Ishikawa (cell line): ENCODE measurements around the gene RELCH.

Experiments
- CEBPB ChIP-seq: IDR thresholded peaks from 2 replicates; pipeline ENCODE4 v1.6.1; 2012
- CREB1 ChIP-seq: IDR thresholded peaks from 2 replicates; pipeline ENCODE4 v1.6.1; 2012; ENCODE audit warnings: low read depth
- EGR1 ChIP-seq: IDR thresholded peaks from 2 replicates; pipeline ENCODE4 v1.6.1; 2012
- EP300 ChIP-seq: IDR thresholded peaks from 2 replicates; pipeline ENCODE4 v1.6.1; 2012; ENCODE audit warnings: borderline replicate concordance
- FOXM1 ChIP-seq: IDR thresholded peaks from 2 replicates; pipeline ENCODE4 v1.6.1; 2012; ENCODE audit warnings: low read depth, borderline replicate concordance
- MAX ChIP-seq: IDR thresholded peaks from 2 replicates; pipeline ENCODE4 v1.6.1; 2012
- NFIC ChIP-seq: IDR thresholded peaks from 2 replicates; pipeline ENCODE4 v1.6.1; 2012
- RAD21 ChIP-seq: IDR thresholded peaks from 2 replicates; pipeline ENCODE4 v1.6.1; 2012; ENCODE audit warnings: low read depth
- TAF1 ChIP-seq: IDR thresholded peaks from 2 replicates; pipeline ENCODE4 v1.6.1; 2012; ENCODE audit warnings: low read depth, mild to moderate bottlenecking
- TCF12 ChIP-seq: IDR thresholded peaks from 2 replicates; pipeline ENCODE4 v1.6.1; 2012; ENCODE audit warnings: low read depth
- TEAD4 ChIP-seq: IDR thresholded peaks from 2 replicates; pipeline ENCODE4 v1.6.1; 2012
- YY1 ChIP-seq: IDR thresholded peaks from 2 replicates; pipeline ENCODE4 v1.6.1; 2012; ENCODE audit warnings: low read depth
- ZBTB7A ChIP-seq: IDR thresholded peaks from 2 replicates; pipeline ENCODE4 v1.6.1; 2012; ENCODE audit warnings: low read depth
- TF ChIP-seq, protein P1 (sequence below): IDR thresholded peaks from 2 replicates; pipeline ENCODE4 v1.6.1; 2012
- TF ChIP-seq, protein P2 (sequence below): IDR thresholded peaks from 2 replicates; pipeline ENCODE4 v1.6.1; 2012; ENCODE audit warnings: low read depth, mild to moderate bottlenecking

RELCH gene

GRCh38 chr18:62338446-62339105, 151.5 kb downstream of the RELCH start:
- no peak for TF ChIP-seq TEAD4
- TF ChIP-seq FOXM1: no peak
- no peak for TF ChIP-seq ZBTB7A
- no peak for TF ChIP-seq EP300
- TF ChIP-seq, protein P1, sequence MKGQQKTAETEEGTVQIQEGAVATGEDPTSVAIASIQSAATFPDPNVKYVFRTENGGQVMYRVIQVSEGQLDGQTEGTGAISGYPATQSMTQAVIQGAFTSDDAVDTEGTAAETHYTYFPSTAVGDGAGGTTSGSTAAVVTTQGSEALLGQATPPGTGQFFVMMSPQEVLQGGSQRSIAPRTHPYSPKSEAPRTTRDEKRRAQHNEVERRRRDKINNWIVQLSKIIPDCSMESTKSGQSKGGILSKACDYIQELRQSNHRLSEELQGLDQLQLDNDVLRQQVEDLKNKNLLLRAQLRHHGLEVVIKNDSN: no peak
- TF ChIP-seq RAD21: no peak
- TF ChIP-seq MAX: no peak
- no peak for TF ChIP-seq CEBPB
- no peak for TF ChIP-seq TAF1
- TF ChIP-seq EGR1: no peak
- no peak for TF ChIP-seq TCF12
- no peak for TF ChIP-seq YY1
- no peak for TF ChIP-seq NFIC
- TF ChIP-seq, protein P2, sequence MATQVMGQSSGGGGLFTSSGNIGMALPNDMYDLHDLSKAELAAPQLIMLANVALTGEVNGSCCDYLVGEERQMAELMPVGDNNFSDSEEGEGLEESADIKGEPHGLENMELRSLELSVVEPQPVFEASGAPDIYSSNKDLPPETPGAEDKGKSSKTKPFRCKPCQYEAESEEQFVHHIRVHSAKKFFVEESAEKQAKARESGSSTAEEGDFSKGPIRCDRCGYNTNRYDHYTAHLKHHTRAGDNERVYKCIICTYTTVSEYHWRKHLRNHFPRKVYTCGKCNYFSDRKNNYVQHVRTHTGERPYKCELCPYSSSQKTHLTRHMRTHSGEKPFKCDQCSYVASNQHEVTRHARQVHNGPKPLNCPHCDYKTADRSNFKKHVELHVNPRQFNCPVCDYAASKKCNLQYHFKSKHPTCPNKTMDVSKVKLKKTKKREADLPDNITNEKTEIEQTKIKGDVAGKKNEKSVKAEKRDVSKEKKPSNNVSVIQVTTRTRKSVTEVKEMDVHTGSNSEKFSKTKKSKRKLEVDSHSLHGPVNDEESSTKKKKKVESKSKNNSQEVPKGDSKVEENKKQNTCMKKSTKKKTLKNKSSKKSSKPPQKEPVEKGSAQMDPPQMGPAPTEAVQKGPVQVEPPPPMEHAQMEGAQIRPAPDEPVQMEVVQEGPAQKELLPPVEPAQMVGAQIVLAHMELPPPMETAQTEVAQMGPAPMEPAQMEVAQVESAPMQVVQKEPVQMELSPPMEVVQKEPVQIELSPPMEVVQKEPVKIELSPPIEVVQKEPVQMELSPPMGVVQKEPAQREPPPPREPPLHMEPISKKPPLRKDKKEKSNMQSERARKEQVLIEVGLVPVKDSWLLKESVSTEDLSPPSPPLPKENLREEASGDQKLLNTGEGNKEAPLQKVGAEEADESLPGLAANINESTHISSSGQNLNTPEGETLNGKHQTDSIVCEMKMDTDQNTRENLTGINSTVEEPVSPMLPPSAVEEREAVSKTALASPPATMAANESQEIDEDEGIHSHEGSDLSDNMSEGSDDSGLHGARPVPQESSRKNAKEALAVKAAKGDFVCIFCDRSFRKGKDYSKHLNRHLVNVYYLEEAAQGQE: no peak
- TF ChIP-seq CREB1: no peak

- no peak for TF ChIP-seq TAF1
- TF ChIP-seq, protein P2: no peak
- TF ChIP-seq FOXM1: no peak
- no peak for TF ChIP-seq CREB1
Measured at GRCh38 chr18:62339106-62339988, 152.3 kb downstream of the RELCH start.

DNA sequence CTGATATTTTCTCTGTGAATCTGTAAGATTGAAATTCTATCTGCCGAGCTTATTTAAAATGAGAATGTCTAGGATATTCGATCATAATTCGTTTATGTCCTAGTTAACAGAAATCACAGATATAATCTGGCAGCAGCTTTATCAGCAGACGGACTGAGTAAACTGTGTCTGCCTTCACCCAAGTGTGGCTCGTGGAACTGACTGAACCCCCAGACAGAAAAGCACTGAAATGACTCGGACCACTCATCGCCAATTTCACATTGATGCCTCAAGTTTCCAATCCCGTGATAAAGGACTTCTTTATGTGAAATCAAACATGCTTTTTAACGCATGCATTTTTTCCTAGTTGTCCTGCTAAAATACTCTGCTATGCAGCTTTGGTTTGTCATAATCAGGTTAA, 153.9 kb downstream of the RELCH start:
- TF ChIP-seq TAF1: no peak
- no peak for TF ChIP-seq EP300
- TF ChIP-seq, protein P2: no peak
- TF ChIP-seq, protein P1: no peak
- no peak for TF ChIP-seq CREB1
- no peak for TF ChIP-seq CEBPB
- no peak for TF ChIP-seq TEAD4
- TF ChIP-seq ZBTB7A: no peak
- TF ChIP-seq YY1: no peak

- TF ChIP-seq NFIC (0 out of 2 replicates have a peak, but pooled peaks have one; percentile 12), TAF1 (no peak)
Measured at GRCh38 chr18:62341473-62341872, 154.4 kb downstream of the RELCH start.
